ENCODE results near the gene SMIM27.
"Not testable (repeated sequence)": the region's sequence is repeated elsewhere in the genome, so short reads cannot be mapped to it uniquely, and the experiment has no call there.

The SMIM27 gene

DNA sequence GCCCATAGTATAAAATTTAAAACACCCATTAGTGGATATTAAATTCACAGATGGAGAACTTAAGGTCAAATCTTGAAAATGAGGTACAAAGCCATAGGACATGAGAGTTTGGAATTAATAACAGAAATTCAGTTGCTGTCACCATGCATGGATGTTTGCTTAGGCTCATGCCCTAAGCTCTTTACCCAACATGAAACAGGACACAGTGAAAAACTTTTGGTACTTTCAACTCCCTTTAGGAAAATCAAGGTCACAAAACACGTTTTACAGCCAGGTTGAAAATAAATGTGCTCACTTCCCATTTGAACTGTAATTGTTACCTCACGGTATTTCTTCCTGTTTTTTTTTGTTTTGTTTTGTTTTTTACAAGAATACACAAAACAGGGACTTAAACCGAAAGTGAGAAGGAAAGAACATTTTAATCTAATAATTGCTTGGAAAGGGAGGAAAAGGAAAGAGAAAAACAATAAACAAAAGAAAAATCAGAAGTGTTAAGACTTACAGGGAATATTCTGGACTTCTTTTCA, 6.3 kb downstream of the SMIM27 start:
- DNase-seq = no peak

DNA sequence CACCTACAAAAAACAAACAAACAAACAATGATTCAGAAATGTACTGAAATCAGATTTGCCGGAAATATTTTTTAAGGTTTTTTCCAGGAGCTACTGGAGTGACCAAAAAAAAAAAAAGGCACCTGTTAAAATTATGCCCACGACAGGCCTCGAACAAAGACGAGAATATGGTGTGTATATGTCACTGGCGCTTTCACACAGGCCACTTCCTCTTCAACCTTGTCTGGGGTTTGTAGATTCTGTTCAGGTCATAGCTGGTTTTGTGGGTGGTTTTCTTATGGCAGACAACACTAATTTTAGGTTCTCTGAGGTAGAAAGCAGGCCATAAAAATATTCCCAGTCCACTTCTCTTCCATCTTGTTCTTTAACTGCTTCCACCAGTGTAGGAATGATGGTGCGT, 13.8 kb downstream of the SMIM27 start:
- no peak for DNase-seq

GRCh38 chr9:32566770-32567169, 14.6 kb downstream of the SMIM27 start:
- no peak for DNase-seq

DNA sequence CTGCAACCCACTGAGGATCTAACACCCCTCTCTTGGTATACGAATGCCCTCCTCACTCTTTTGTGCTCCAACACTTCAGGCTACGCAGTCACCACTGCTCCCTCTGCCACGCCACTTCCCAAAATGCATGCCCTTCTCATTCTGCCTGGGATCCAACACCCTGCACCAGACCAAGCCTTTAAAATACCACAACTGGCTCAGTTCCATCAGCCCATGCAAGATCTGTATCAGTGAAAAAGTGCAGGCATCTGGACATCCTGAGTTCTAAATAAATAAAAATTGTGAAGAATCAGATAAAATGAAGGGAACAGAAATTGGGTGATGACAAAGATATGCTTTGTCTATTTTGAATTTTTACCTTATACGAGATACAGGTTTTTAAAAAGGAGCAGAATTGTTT, 18.1 kb downstream of the SMIM27 start:
- DNase-seq = no peak

GRCh38 chr9:32571969-32572899, 20.1 kb downstream of the SMIM27 start:
- DNase-seq = peak; percentile 71 to 76

DNA sequence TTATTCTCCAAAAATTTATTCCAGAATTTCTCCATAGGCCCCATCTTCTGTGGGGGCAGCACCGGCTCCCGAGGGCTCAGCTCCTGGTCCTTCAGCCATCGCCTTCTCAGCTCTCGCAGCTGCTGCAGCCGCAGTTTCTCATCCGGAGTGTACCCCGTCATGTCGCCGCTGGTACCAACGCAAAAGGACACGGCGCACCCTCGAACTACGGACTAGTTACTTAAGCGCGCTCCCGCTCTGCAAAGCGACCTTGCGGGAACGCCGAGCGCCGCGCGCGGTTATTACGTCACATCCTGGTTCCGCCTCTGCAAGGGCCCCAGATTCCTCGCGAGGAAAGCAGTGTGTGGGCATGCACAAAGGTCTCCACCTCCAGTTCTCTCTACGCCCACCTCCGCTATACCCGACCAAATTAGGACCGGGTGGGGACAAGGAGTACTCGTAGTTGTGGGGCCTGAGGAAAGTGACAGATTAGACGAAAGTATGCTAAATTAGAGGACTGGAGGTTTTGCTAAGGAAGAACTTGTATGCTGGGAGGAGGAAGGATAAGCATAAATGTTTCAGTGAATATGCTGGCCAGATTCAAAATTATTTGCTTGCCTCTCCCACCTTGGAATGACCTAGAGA, 20.9 kb downstream of the SMIM27 start, which contains the start of gene NDUFB6:
NDUFB6 (minus strand) TSS at position 260 of the 624 bp plus-strand sequence; CDS start at position 161, 99 bp downstream.
- DNase-seq = peak; percentile 95 to 96

- no peak for DNase-seq
Measured at GRCh38 chr9:32573821-32574220, 21.7 kb downstream of the SMIM27 start.

GRCh38 chr9:32574858-32575257, 22.7 kb downstream of the SMIM27 start:
- DNase-seq = no peak

- no peak for DNase-seq
Measured at GRCh38 chr9:32577316-32577715, 25.2 kb downstream of the SMIM27 start.

DNA sequence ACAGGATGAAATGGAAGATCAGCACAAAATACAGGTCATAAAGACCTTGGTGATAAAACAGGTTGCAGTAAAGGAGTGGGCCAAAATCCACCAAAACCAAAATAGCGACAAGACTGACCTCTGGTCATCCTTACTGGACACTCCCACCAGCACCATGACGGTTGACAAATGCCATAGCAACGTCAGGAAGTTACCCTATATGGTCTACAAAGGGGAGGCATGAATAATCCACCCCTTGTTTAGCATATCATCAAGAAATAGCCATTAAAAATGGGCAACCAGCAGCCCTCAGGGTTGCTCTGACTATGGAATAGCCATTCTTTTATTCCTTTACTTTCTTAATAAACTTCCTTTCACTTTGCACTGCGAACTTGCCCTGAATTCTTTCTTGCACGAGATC, 26.8 kb downstream of the SMIM27 start:
- DNase-seq = no peak

- DNase-seq = peak; percentile 79 to 86
Measured at GRCh38 chr9:32579706-32580331, 27.7 kb downstream of the SMIM27 start.

DNA sequence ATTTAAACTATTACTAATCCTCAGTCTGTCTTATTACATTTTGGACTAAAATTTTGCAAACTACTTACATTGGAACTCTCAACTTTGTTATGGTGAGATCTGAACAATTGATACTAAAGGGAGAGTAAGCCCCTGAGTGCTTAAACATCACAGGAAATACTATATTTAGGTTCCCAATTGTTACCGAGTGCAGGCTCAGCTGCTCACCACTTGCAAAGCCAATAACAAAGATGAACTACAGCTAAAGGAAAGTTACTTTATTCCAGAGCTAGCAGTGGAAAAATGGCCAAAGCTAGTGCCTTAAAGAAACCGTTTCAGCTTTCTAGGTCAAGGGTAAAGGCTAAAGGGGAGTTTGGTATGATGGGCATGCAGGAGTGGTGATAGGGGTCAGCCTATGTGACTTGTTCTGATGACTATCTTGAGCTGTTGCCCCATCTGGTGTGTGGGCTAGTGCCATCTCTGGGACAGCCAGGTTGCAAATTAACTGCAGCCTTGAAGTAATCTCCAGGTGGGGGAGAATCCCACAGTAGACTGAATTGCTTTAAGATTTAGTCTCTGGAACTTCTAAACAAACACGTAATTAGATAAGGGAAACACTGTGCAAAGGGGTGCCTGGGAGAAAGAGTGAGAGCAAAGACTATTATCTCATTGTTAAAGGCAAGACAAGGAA, 28.6 kb downstream of the SMIM27 start:
- no peak for DNase-seq

GRCh38 chr9:32581512-32582143, 29.5 kb downstream of the SMIM27 start:
- peak in 1 of 2 experiments; percentile 7 for DNase-seq

- no peak for DNase-seq
Measured at GRCh38 chr9:32584784-32585183, 32.7 kb downstream of the SMIM27 start.

GRCh38 chr9:32587901-32588300, 35.8 kb downstream of the SMIM27 start:
- no peak for DNase-seq

DNA sequence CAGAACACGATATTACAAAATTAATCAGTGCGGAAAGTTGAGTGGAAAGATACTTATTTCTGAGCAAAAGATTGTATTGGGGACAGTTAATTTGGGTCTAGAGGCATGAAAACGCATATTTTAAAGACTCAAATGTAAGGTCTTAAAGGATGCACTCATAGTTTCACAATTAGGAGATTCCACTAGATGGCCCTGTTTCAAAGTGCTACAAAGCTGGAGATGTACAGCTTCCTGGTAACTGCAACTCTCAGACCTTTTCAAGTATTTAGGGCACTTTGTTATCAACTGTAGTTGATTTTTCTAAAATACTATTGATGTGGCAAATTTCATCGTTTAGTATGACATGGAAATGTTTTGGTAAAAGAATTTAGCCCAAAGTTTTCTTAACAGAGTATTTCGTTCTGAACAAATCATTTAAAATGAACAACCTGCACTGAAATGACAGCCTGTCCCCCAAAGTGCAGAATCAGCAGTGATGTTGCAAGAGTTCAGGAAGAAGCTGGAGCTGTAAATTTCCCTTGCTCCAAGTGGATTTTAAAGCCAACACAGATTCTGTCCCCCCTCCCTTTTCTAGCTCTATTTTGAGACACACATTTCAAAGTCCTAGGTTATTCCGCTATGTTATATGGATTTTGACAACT, 37.1 kb downstream of the SMIM27 start:
- DNase-seq = no peak

DNA sequence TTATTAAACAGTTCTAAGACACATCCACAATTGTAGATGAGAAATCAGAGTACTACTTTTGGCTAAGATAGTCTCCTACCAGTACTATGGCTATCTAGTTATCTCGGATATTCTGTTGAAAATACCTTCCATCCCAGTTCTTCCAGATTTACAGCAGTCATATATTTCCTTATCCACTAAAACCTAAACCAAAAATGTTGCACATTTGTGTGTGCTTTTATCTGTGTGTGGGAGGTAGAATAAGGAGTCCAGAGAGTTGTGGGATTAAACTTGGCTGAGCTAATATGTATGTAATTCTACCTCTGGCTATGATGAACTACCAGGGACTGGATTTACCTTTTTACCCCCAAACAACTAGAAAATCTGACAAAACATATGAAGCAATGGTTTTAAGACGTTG, 38.3 kb downstream of the SMIM27 start:
- DNase-seq = no peak

- DNase-seq = no peak
Measured at GRCh38 chr9:32590898-32591297, 38.8 kb downstream of the SMIM27 start.

DNA sequence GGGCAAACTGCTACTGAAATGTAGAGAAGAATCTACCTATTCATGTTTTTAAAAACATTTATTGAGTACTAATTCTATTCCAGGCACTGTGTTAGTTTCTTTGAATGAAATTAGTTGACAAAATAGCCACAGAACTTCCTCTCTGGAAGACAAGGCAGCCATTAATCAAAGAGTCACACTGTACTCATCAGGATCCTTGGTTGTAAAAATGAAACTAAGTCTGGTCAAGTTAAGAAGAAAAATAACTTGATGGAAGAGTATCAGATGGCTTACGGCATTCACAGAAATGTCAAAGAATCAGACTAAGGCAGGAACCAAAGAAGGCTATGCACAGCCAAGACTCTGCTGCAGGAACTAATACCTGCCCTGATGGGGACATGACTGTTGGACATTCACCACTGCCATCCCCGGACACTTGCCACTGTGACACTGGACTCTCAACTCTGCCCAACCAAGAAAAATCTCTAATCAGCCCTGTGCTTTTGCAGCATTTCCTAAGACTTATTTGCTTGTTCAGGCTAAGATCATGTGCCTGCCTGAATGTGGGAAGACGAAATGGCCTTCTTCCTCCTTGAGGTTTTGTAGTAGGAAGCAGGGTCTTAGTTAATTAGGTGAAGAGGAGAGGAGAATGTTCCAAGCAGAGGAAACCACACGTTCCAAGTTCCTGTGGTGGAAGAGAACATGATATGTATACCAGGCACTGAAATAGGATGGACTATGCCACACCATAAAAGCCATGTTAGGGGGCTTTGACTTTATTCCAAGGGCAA, 44.2 kb downstream of the SMIM27 start:
- no peak for DNase-seq

DNA sequence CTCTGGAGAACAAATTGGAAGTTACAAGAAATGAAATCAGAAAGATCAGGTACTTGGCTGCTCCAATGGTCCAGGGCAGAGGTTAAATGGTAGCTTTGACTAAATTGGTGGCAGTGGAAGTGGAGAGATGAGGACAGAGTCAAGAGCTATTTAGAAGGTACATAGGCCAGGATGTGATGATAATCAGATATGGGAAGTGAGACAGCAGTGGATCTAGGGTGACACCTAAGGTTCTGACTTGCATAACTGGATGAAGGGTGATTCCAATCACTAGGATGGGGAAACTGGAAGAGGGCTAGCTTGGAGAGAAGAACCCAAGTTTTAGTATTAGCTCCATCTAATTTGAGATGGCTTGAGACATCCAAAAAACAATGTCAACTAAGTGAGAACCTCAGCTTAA, 44.8 kb downstream of the SMIM27 start:
- DNase-seq = no peak

GRCh38 chr9:32599021-32599420, 46.9 kb downstream of the SMIM27 start:
- not testable (repeated sequence) for DNase-seq
